GM12878 (cell line): ENCODE results near the gene EXO1. TPM values are rescaled to one million over a fixed set of nuclear protein-coding genes. Genes with fewer than 3 reads are reported as not detected.

Experiments
- CHD1 ChIP-seq: IDR thresholded peaks from 2 replicates; pipeline ENCODE4 v1.6.1; 2012; ENCODE audit warnings: low read depth, low read length, improper control_type of control experiment
- CHD4 ChIP-seq: fragments of 200-600 bp; sonication (generic); IDR thresholded peaks from 2 replicates; pipeline ENCODE4 v1.6.1; 2016; ENCODE audit warnings: mild to moderate bottlenecking
- CREB1 ChIP-seq: IDR thresholded peaks from 2 replicates; pipeline ENCODE4 v1.6.1; 2012; ENCODE audit warnings: low read depth, mild to moderate bottlenecking, inconsistent platforms
- JUND ChIP-seq: IDR thresholded peaks from 2 replicates; pipeline ENCODE4 v1.6.1; 2012; ENCODE audit warnings: low read depth, mild to moderate bottlenecking, low read length, improper control_type of control experiment, moderate library complexity
- NR2C2 ChIP-seq: IDR thresholded peaks from 2 replicates; pipeline ENCODE4 v1.6.1; 2011; ENCODE audit warnings: borderline replicate concordance, low read depth; ENCODE audit not compliant: control insufficient read depth, insufficient read length
- RAD51 ChIP-seq: fragments of 450-650 bp; IDR thresholded peaks from 2 replicates; pipeline ENCODE4 v1.6.1; 2016; ENCODE audit warnings: moderate library complexity, mild to moderate bottlenecking, inconsistent platforms
- REST ChIP-seq: IDR thresholded peaks from 2 replicates; pipeline ENCODE4 v1.6.1; 2012; ENCODE audit warnings: mild to moderate bottlenecking, low read depth, low read length
- RFX5 ChIP-seq: IDR thresholded peaks from 2 replicates; pipeline ENCODE4 v1.6.1; 2011; ENCODE audit warnings: low read depth, low read length, improper control_type of control experiment
- SIN3A ChIP-seq: IDR thresholded peaks from 2 replicates; pipeline ENCODE4 v1.6.1; 2012; ENCODE audit warnings: low read depth, low read length, improper control_type of control experiment
- SP1 ChIP-seq: IDR thresholded peaks from one replicate; pipeline ENCODE4 v1.6.1; 2011; ENCODE audit warnings: low read depth, low read length
- ZBED1 ChIP-seq: IDR thresholded peaks from 2 replicates; pipeline ENCODE4 v1.6.1; 2016; ENCODE audit warnings: borderline replicate concordance
- ZNF687 ChIP-seq: fragments of 450-650 bp; IDR thresholded peaks from 2 replicates; pipeline ENCODE4 v1.6.1; 2017; ENCODE audit warnings: mild to moderate bottlenecking, moderate library complexity
- polyA plus RNA-seq, 11 experiments: library from polyadenylated mRNA; depleted of rRNA in 4 of 11; unstranded in 6 of 11; stranded (reverse) in 5 of 11; fragments of >200 nt; fragmentation: Nextera tagmentation in 4 of 11; fragmentation: Illumina TruSeq in 1 of 11; extraction: Ambion mirVana in 4 of 11; extraction: Trizol in 1 of 11; gene quantifications; 1 replicate in 1 of 11; 2 replicates in 10 of 11; pipeline versions ENCODE4 v1.2.1 to v1.2.3, GENCODE V29; 2011 to 2016; ENCODE audit warnings: inconsistent platforms in 2 of 11, missing spikeins in 2 of 11, low read depth in 1 of 11
- total RNA-seq, 4 experiments: library from RNA; depleted of rRNA in 3 of 4; stranded (reverse); fragments of >200 nt in 3 of 4; fragmentation: Illumina TruSeq in 1 of 4; extraction: Trizol in 1 of 4; gene quantifications; 2 replicates each; pipeline versions ENCODE4 v1.2.1 to v1.2.3, GENCODE V29; 2013 to 2021
- TF ChIP-seq, protein P1 (sequence below): fragments of 150-350 bp; IDR thresholded peaks from 2 replicates; pipeline ENCODE4 v1.6.1; 2016; ENCODE audit warnings: low read depth, low read length
- TF ChIP-seq, protein P2 (sequence below): fragments of 450-650 bp; IDR thresholded peaks from 2 replicates; pipeline ENCODE4 v1.6.1; 2017; ENCODE audit warnings: mild to moderate bottlenecking, moderate library complexity

Gene EXO1
- total and polyA plus RNA-seq, 10 of the 15 experiments (the other 5 are each of a cell fraction or from before 2014, with no cell fraction given) = 8.7 to 43.4 (median 30.6) TPM

GRCh38 chr1:241847796-241848685 lies at the start of gene EXO1 (continued):
- TF ChIP-seq SIN3A (peak; percentile 100), JUND (no peak), CREB1 (peak; percentile 96), RAD51 (no peak), CHD1 (no peak), REST (no peak), SP1 (peak; percentile 83), RFX5 (no peak), ZNF687 (no peak), ZBED1 (no peak), NR2C2 (no peak), CHD4 (no peak)
- TF ChIP-seq, protein P1, sequence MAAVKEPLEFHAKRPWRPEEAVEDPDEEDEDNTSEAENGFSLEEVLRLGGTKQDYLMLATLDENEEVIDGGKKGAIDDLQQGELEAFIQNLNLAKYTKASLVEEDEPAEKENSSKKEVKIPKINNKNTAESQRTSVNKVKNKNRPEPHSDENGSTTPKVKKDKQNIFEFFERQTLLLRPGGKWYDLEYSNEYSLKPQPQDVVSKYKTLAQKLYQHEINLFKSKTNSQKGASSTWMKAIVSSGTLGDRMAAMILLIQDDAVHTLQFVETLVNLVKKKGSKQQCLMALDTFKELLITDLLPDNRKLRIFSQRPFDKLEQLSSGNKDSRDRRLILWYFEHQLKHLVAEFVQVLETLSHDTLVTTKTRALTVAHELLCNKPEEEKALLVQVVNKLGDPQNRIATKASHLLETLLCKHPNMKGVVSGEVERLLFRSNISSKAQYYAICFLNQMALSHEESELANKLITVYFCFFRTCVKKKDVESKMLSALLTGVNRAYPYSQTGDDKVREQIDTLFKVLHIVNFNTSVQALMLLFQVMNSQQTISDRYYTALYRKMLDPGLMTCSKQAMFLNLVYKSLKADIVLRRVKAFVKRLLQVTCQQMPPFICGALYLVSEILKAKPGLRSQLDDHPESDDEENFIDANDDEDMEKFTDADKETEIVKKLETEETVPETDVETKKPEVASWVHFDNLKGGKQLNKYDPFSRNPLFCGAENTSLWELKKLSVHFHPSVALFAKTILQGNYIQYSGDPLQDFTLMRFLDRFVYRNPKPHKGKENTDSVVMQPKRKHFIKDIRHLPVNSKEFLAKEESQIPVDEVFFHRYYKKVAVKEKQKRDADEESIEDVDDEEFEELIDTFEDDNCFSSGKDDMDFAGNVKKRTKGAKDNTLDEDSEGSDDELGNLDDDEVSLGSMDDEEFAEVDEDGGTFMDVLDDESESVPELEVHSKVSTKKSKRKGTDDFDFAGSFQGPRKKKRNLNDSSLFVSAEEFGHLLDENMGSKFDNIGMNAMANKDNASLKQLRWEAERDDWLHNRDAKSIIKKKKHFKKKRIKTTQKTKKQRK = no peak
- TF ChIP-seq, protein P2, sequence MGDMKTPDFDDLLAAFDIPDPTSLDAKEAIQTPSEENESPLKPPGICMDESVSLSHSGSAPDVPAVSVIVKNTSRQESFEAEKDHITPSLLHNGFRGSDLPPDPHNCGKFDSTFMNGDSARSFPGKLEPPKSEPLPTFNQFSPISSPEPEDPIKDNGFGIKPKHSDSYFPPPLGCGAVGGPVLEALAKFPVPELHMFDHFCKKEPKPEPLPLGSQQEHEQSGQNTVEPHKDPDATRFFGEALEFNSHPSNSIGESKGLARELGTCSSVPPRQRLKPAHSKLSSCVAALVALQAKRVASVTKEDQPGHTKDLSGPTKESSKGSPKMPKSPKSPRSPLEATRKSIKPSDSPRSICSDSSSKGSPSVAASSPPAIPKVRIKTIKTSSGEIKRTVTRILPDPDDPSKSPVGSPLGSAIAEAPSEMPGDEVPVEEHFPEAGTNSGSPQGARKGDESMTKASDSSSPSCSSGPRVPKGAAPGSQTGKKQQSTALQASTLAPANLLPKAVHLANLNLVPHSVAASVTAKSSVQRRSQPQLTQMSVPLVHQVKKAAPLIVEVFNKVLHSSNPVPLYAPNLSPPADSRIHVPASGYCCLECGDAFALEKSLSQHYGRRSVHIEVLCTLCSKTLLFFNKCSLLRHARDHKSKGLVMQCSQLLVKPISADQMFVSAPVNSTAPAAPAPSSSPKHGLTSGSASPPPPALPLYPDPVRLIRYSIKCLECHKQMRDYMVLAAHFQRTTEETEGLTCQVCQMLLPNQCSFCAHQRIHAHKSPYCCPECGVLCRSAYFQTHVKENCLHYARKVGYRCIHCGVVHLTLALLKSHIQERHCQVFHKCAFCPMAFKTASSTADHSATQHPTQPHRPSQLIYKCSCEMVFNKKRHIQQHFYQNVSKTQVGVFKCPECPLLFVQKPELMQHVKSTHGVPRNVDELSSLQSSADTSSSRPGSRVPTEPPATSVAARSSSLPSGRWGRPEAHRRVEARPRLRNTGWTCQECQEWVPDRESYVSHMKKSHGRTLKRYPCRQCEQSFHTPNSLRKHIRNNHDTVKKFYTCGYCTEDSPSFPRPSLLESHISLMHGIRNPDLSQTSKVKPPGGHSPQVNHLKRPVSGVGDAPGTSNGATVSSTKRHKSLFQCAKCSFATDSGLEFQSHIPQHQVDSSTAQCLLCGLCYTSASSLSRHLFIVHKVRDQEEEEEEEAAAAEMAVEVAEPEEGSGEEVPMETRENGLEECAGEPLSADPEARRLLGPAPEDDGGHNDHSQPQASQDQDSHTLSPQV = no peak
